SHP77 treated with DMSO at 0.1 percent for 48 hours (cell line): ENCODE results near the gene ZSWIM4.

Source experiments
- DNase-seq: peaks from one replicate; lab custom pipeline; 2025; lab: John Stamatoyannopoulos, UW

The ZSWIM4 gene

DNA sequence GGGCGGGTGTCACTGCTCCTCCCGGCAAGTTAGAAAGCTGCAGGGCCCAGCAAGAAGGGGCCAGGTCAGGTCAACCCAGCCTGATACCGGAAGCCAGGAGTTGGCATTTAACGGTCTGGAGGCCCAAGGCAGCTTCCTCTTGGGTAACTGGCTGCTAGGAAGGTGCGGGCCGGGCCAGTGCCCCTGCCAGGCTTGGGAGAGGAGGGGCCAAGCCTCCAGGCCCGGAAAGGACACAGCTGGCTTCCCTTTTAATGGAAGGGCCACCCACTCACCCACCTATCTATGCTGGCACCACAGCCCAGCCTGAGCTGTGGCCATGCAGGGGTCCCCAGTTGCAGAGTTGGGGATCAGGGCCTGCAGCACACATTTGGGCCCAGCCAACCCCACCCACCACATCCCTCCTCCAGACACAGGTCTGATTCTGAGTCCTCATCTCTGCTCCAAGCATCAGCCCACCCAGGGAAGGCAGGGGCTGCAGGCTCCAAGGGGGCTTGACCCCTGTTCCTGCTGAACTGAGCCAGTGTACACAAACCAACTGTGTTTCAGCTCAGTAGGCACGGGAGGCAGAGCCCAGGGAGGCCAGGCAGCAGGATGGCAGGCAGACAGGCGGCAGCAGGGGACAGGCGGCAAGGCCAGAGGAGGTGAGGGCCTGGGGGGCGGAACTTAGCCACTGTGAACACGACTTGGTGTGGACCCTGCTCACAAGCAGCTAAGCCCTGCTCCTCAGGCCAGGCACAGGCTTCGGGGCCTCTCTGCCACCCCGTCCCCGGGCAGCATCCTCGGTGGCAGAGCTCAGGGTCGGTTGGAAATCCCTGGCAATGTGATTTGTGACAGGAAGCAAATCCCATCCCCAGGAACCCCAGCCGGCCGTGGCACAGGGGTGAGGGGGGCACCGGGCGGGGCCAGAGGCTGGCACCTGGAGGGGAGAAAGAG lies 40.8 kb downstream of the ZSWIM4 start:
- DNase-seq = no peak

DNA sequence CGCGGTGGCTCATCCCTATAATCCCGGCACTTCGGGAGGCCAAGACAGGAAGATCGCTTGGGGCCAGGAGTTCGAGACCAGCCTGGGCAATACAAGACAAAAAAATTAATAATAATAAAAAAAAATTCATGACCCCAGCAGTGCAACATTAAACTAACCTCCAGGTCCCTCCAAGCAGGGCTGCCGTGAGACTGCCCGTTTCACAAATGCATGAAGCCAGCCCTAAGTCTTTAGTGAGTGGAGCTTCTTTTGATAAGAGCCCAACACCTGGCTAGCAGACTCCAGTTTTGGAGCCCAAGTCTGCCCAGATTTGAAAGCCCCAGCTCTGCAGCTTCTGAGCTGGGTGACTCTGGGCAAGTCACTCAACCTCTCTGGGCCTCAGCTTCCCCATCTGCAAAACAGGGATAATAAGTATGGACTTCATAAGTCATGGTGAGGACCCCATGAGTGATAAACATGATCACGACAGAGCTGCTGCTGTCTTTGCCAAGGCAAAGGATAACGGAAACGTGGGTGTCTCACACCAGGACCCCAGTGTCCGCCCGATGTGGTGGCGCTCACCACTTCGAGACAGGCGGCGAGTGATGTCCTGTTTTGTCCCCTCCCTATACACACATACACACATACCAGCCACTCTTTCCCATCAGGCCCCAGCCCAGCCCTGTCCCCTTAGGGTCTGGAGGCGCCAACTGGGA lies 43.3 kb downstream of the ZSWIM4 start:
- no peak for DNase-seq

DNA sequence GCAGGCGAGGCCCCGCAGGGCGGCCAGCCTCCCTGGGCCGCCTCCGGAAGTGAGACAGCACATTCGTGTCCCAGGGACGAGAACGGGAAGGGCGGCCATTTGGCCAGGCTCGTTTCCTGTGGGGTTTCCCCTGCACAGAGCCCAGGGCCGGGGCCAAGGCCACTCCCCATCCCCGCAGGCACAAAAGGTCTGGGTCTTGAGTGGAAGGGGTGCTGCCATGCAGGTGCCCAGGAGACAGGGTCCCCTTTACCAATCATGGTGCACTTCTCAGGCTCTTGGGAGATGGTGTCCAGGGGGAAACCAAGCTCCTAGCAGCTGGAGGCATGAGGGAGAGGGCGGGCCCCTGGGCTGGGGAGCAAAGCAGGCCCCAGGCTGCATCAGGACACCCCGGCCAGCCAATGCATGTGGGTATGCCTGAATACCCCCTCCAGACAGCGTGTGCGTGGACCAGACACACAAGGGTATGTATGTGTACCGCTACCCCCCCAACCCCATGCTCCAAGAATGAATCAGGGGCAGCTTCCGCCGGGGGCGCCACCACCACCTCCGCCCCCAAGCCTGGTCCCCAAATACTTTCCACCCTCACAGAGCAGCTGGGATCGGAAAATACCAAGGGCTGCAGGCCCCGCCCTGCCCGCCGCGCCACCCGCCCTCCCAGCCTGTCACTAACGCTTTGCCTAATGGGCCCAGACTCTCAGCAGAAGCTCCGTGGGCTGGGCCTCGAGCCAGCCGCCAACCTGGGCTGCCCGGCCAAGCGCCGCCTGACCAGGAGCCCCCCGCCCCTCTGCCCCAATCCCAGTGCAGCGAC lies 44.1 kb downstream of the ZSWIM4 start:
- DNase-seq = peak; percentile 50

DNA sequence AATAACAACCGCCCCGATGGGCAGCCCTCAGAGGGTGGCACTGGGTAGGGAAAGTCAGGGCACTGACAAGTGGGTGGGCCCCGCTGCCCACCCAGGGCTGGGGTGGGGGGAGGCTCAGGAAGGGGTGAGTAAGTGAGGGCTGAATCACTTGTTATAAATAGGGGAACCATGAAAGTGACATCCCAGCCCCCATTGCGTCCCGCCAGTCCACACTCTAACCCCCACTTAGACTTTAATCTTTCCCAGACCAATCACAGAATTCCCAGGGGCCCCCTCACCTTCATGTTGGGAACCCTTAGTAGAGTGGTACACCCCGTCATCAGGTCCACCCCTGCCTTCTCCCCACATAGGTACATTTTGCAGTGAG lies 44.7 kb downstream of the ZSWIM4 start:
- no peak for DNase-seq

DNA sequence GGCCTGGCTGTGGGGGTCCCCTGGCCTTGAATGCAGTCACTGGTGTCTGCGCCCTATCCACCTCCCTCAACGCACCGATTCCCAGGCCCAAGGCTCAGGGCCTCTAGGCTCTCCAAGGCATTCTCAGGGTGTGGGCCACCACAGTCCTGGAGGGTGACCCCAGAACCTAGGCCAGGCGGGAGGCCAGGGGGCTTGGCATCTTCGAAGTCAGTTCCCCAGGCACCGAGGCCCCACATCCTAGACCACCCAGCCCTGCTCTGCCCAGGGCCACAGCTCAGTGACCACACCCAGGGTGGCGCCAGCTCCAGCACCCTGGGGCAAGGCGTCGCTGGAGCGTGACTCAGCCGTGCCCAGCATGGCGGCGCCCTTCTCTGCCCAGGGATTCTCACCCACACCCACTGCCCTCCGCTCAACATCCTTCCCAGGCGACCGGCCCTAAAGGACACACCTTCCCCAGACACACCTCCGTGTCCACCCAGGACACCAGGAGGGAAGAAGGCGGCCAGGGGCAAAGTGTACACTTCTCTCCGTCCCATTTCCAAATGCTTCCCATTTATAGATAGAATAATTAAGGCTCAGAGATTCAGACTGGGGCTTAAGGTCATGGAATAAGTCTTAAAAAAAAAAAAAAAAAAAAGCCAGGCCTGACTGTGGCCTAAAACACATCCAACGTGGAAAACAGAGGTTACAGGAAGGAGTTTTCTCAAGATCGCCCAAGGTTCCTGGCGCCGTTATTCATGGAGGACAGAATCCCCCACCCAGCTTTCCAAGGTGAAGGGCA lies 45.3 kb downstream of the ZSWIM4 start:
- no peak for DNase-seq

DNA sequence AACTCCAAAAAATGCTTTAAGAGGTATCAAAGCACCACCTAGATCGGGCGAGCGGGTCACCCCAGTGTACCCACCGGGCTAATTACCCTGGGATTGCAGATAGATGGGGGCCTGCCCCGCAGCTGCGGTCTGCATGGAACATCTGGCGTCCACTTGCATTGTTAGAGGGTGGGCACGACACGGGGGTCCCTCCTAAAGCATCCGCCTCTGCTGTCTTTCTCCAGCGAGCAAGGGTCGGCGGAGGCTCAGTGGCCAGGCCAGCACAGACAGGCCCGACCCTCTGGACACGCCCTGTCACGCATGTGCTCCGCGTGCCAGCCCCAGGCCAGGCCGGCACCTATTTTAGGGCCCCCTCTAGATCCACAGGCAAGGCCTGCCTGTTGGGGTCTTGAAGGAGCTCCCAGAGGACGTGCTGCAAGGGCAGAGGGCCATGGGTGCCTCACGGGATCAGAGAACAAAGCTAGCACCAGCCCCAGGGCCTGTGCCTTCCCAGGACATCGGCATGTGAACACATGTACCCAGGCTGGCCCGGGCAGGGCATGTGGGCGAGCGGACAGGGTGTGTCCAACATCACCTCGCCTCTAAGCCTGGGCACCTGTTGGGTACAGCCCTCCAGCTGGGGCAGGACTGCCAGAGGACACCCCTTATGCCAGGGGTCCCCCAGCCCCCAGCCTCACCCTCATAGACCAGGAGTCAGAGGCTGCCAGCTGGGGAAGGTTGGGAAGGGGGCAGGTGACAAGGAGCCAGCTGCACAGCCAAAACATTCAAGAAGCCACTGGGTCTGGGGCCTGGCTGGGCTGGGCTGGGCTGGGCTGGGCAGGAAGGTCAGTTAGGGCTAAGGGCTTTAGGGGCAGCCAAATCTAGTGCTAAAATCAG lies 46.1 kb downstream of the ZSWIM4 start:
- DNase-seq = no peak

DNA sequence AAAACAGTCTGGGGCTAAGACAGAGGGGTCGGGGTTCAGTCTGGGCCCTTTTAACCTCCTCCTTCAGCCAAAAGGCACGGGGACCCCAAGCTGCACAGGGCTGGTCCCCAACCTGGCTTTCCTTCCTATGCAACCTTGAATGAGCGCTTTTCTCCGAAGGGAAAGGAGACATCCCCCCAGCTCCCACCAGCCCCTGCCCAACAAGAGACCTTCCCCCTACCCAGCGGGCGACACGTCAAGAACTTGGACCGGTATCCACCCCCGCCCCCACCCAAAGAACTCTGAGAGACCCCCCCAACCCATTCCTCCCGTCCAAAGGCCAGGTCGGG lies 46.7 kb downstream of the ZSWIM4 start:
- DNase-seq = no peak

DNA sequence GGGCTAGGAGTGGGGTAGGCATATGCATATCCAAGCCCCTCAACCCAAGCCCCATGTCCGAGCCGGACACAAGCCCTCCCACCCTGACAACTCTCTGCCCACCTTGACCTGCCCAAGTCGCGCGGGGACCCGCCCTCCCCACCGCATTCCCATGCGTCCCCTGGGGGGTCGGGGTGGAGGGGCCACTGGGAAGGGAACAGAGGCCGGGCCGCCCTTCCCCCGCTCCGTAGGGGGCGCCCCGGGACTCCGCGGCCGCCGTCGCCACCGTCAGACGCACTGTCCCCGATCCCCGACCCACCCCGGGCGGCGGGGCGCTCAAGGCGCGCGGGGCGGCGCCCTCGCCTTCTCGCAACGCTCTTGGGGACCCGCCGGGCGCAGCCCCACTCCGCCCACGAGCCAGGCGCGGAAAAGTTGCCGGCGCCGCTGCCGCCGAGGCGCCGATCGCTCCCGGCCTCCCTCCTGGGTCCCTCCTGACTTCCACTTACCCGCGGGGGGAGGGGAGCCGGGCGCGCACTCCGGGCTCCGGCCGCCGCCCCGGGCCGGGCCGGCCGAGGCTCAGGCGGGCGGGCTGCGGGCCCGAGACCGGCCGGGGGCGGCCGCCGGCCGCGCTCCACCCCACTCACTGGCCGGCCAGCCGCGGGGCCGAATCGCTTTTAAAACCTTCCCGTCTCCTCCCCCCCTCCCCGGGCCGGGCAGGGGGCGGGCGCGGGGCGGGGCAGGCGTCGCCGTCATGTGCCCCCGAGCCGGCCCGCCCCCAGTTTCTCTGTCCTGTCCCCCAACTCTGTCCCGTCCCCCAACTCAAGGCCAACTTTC lies 47.3 kb downstream of the ZSWIM4 start:
- no peak for DNase-seq

DNA sequence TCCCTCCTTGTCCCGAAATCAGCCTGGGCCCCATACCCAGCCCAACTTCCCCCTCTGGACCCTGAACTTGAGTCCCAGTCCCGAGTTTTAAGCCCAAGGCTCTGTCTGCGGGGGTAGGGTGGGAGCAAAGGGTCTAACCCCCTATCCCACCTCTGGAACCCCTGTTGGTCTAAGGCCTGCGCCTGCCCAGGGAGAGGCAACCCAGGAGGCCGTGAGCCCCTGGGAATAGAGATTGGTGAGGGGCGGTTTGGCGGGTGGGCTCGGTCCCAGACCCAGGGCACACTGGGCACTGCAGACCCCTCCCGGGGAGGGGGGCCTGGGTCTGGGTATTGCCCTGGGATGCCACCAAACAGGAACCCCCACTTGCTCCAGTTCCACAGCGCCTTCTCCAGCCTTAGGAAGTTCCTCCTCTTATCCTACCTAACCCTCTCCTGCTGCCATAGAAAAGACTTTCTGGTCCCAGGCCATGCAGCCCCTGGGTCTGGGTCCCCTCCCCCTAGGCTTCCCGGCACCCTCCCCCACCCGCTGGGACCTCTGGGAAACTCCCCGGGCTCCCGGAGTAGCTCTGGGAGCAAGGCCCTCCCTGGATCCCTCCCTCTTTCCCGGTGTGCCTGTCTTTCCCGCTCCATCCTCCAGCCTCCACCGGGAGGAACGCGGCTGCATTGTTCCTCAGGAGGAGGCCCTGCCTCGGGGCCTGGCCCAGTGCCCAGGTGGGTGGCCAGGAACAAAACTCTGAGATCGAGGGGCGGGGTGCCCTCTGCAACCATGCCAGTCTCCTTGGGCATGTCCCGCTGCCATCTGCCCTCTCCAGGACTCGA lies 48.1 kb downstream of the ZSWIM4 start:
- DNase-seq = no peak

DNA sequence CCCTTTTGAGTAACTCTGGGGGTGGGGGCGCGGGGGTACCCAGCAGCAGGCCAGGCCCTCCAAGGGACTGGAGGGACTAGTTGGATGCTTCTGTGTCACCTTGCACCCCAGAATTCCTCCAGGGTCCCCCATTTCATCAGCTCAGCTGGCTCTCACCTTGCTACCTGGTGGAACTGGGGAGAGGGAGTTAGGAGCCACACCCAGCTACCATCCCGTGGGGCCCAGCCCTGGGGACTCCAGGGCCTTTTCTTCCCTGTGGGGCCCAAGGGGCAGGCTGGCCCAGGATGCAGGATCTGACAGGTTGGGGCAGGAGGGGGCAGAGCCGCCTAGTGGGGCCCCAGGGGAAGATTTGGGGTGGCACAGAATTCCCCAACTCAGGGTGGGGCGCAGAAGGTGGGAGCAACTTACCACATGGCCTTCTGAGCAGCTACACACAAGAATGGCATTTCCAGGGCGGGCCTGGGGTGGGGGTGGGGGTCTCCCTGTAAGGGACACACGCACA lies 48.9 kb downstream of the ZSWIM4 start:
- no peak for DNase-seq

DNA sequence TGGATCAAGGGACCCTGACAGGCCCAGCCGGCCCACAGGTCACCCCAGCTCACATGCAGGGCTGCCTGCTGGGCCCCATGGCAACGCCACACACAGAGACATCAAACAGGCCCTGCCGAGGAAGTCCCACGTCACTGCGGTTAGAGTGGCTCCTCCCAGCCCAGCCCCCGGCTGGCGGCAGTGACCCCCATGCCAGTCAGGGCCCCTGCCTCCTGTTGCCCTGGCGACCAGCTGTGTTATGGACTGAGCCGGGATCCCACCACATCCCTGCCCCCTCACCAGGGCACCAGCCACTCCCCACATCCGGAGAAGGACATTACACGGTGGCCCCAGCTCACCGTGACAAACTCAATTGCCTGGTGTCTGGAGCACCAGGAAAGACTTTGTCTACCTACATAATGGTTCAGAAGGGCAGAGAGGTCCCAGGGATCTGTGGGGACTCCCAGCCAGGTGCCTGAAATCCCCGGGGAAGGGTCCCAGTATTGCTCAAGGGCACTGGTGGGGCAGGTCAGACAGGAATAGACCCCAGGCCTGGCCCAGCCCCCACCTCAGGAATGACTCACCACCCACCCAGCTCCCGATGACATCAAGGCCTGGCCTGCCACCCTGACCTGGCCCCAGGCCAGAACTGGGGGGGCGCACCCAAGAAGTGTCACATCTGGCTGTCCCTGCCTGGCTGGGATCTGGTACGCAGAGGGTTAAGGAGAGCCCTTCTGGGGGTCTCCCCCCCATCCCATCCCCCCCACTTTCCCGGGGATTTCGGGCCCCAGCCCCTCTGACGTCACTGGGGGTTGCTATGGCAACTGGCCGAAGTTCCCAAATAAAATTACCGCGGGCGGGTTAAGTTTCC lies 51.5 kb downstream of the ZSWIM4 start:
- DNase-seq = peak; percentile 85

DNA sequence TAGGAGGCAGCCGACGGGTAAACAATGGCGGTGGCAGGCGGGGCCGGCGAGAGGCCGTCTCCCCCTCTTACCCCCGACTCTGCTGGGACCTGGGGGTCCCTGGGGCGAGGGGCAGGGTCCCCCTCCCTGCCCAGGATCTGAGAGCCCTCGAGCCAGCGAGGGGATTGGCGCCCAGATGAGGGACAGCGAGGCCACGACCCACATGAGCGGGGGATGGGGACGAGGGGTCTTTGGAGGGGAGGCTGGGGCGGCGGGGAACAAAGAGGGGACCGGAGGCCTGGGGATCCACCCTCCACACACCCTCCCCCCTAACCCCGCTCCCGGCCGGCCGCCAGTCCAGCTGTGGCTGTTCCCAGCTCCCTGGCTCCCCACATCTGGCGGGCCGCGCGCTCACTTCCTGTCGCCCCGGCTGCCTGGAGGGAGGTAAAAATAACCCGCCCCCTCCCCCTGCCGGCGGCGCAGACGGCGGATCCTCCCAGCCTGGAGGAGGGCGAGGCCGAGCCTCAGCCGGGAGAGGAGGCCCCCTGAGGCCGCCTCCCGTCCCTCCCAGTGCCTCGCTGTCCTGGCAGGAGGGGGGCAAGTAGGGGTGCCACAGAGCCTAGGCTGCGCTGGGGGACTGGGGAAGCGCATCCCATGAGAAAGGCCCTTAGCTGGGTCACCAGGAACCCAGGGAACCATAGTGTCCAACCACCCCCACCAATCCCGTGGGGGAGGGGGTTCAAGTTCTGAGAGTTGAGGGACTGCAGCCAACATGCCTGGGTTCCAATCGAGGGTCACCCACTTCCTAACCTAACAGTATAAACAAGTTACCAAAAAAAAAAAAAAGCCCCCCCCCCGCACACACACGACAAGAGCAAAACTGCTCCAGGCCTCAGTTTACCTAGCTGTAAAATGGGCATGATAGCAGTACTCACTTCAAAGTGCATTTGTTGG lies 52.4 kb downstream of the ZSWIM4 start:
- peak; percentile 45 for DNase-seq

DNA sequence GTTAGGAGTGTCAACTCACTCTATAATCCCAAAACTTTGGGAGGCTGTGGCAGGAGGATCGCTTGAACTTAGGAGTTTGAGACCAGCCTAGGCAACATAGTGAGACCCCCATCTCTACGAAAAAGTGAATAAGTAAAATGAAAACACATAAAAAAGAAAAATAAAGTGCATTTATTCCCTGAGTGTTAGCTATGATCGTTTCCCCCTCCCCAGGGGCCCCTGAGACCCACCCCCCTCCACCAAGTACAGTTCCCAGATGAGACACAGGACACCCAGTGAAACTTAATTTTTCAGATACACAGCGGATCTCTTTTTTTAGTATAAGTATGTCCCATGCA lies 53.1 kb downstream of the ZSWIM4 start:
- DNase-seq = no peak

DNA sequence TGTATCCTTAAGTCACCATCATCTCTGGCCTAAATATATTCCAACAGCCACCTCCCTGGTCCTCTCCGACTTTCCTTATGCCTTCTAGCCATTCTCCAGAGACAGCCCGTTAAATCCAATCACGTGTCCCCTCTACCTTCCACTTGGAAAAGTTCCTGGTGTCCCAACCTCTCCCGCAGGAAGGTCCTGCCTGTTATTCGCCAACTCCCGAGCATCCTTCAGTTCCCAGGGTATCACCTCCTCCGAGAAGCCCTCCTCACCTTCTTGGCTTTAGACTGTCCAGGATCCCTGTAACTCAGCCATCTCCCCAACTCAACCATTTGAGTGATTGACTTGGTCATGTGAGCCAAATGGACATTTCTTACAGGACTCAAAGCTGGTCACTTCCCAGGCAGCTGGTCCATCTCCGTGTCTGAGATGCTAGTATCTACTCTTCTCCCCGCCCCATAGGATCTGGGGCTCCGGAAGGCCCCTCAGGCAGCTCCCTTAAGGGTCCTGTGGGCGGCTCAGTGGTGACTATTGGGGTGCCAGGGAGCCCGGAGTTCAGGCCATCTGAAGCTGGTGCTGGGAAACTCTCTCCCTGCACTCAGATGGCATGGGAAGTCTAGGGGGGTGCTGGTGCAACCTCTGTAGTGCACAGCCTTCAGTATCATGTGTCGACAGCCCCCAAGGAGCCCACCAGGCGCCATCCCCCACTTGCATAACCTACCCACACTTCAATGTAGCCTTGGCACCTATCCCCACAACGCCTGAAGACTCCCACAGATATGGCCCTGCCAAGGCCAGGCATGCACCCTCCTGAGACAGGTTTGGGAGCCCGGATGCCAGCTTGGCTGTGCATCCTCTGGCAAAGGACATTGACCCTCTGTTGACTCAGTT lies 53.8 kb downstream of the ZSWIM4 start:
- no peak for DNase-seq

DNA sequence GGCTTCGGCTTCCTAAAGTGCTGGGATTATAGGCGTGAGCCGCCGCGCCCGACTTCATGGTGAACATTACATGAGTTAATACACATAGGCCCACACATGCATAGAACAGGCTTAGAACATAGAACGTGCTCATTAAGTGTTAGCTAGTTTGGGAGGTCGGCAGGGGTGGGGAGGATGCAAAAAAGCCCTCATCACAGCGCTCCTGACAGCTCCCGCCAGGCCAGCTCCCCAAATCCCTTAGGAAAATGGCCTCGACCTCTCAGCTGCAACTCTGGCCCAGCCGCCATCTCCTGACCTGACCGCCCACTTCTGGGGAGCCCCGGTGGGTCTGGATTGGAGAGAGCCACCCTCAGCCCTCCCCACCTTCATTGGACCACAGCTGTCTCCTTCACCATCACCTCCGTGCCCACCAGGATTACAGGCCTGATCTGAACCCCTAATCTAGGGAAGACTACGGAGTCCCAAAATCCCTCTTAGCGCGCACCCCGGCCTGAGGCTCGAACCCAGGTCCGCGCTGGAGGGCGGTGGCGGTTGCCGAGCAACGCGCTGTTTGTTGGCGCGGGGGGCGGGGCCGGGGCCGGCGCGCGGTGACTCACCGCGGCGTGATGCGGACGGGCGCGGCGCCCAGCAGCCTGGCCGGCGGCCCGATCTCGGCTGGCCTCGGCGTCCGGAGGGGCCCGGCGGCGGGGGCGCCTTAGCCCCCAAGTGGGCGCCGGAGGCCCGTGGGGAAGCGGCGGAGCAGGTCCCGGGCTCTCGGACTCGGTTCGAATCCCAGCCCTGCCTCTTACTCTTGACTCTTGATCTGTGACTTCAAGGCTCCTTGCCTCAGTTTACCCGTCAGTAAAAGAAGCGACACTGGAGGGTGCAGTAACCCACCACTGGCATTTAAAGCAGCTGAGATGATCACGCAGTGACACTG lies 55.0 kb downstream of the ZSWIM4 start:
- no peak for DNase-seq
